ELR (cell line): ENCODE results near the gene DHFR.
A peak's percentile ranks its signal among the peaks of the same experiment; 100 is the strongest.
"Not testable (repeated sequence)": the region's sequence is repeated elsewhere in the genome, so short reads cannot be mapped to it uniquely, and the experiment has no call there.

Source experiments
- DNase-seq: peaks from one replicate; pipeline ENCODE4 v3.0.0-alpha.2; 2015; ENCODE audit warnings: low read depth

The DHFR gene

DNA sequence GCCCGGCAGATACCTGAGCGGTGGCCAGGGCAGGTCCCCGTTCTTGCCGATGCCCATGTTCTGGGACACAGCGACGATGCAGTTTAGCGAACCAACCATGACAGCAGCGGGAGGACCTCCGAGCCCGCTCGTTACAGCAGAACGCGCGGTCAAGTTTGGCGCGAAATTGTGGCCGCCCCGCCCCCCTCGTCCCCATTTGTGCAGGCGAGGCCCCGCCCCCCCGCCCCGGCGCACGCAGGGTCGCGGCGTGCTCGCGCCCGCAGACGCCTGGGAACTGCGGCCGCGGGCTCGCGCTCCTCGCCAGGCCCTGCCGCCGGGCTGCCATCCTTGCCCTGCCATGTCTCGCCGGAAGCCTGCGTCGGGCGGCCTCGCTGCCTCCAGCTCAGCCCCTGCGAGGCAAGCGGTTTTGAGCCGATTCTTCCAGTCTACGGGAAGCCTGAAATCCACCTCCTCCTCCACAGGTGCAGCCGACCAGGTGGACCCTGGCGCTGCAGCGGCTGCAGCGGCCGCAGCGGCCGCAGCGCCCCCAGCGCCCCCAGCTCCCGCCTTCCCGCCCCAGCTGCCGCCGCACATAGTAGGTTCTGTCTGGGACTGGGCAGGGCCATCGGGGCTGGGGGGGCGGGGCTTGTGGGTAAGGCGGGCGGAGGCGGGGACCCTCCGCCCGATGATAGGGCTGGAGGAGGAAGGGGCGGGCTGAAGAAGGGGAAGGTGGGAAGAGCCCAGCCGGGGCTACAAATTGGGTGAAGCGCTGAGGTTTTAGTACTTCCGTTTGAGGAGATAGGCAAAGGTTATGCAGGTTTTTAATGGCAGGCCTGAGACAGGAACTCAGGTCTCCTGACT, at the start of gene DHFR, which contains the start of gene MSH3:
DHFR (minus strand) TSS at position 593 of the 840 bp plus-strand sequence; CDS start at position 99, 494 bp downstream.
MSH3 (plus strand) TSS at position 262 of the 840 bp plus-strand sequence; CDS start at position 338, 76 bp downstream.
- DNase-seq, result peak; percentile 94

- no peak for DNase-seq
Observed at GRCh38 chr5:80704221-80704620, 49.4 kb upstream of the DHFR start.

DNA sequence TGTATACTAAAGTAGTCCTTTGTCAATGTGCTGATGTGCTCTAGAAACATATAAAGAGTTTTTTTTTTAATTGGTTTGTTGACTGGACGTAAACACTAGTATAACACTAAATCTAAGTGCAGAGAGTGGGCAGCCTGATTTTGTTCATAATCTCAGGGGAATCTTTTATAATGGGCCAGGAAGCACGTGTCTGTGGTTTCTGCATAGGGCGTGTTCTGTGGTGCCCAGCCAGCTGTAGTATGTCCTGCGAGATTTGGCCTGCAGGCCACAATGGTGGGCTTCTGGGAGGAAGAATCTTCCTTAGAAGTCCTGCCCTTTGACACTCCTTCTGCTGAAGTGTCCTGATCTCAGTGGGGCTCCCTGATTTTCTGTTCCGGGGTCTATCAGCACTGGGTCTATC, 49.0 kb upstream of the DHFR start:
- DNase-seq, result no peak

- DNase-seq, result no peak
Observed at GRCh38 chr5:80703291-80703690, 48.5 kb upstream of the DHFR start.

DNA sequence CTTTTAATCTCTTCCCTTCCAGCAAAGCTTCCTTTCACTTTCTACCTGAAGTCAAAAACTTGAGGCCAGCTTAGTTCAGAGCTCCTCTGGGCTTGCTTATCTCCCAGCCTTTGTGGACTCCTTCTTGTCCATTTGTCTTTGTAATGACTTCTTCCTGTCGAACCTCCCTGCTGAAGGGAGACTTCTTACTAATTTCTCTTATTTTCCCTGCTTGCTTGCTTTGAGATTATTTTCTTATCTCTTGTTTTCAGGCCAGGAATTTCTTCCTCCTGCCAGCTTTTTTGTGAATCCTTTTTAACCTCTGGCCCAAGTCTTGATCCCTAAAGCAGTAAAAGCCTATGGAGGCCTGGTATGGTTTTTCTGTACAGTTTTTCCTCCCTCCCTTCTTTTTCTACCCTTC, 46.8 kb upstream of the DHFR start:
- no peak for DNase-seq

DNA sequence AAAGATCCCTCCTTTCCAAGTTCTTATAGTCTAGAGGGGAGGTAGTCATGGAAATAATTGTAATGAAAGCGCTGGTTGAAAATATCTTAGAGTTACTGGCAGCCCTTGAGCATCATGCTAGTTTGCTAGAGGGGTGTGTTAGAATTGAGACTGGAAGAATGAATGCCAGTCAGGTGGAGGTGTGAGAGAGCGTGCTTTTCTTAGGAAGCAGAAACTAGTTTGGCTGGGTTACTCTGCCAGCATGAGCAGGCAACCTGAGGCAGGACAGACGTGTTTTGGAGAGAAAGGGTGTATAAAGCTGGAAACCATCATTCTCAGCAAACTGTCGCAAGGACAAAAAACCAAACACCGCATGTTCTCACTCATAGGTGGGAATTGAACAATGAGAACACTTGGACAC, 43.6 kb upstream of the DHFR start:
- no peak for DNase-seq

DNA sequence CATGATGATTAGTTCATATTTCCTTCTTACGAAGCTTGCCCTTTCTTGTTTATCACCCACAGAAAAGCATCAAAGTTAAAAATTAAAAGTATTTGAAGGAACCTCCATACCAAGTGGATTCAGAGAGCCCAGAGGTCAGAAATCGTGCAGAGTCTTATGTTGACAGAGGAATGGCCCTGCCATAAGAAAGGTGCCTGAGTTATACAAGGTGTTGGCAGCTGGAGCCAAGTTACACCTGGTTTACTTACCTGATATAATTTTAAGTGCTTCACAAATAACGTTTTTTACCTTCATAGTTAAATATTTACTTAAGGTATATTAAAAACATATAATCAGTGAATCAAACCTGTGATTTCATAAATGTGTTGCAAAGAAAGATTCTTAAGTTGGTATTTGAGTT, 42.3 kb upstream of the DHFR start:
- DNase-seq, result no peak

GRCh38 chr5:80696450-80696849, 41.7 kb upstream of the DHFR start:
- no peak for DNase-seq

- DNase-seq, result no peak
Observed at GRCh38 chr5:80695666-80696065, 40.9 kb upstream of the DHFR start.

- no peak for DNase-seq
Observed at GRCh38 chr5:80689627-80690026, 34.8 kb upstream of the DHFR start.

DNA sequence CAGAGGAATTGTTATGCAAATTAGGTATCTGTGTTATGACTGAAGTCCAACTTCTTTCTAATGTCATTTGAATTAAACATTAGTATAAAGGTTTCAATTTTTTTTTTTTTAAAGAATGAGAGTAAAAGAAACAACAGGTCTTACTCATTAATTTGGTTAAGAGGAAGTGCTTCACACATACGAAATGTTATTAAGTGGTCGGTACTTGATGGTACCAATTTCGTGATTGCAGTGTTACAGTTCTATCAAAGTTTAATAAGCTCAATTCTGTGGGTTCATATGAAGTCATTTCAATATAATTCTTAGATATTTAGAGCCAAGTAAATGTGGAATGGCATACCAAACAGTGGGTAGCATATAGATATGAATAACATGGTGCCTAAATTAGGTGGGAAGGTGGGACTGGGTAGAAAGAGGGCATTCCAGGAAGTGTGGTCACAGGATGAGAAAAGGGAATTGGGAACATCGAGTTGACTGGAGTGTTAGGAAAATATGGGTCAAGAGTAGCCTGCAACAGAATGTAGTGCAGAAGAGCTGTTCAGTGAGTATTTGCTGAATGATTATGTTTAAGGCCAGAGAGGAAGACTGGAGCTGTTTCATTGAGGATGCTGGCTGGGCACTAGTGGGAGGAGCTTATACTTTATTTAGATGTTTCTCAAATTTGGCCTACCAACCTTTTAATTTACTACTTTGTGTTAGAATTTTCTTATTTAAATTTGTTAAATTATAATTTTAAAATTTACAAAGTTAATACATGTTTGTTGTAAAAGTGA, 34.1 kb upstream of the DHFR start:
- no peak for DNase-seq

DNA sequence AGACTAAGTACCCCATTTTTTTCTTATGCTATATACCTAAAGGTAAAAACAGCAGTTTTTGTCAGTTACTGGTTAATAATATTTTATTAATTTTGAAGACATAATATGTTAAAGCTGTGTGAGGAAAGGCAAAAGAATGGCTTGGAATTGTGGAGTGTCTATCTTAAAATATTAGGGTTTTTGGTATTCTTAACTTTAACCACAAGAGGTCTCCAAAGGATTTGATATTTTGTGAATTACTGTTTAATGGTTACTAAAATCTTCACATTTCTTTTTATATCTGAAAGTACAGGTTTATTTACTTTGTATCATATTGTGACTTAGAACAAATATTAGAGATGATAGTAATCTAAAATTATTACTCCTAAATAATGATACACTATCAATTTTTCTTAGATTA, 32.0 kb upstream of the DHFR start:
- peak; percentile 47 for DNase-seq

DNA sequence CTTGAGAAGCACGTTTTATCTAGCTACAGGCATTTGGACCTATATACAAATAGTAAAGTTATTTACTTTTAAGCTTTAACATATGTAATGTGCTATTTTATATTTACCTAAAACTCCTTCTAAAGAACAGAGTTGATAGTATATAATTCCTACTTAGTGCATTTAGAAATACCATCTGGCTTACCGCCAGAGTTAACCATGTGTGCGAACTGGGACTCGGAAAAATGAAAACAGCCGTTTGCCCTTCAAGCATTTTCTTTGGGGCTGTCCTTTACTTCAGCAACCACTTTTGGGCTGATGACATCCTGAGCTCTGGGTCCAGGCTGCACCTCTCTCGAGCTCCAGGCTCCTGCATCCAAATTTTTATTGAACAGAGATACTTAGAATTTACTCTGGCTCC, 21.9 kb upstream of the DHFR start:
- DNase-seq, result no peak

GRCh38 chr5:80672140-80672736, 17.5 kb upstream of the DHFR start:
- DNase-seq, result peak; percentile 81

DNA sequence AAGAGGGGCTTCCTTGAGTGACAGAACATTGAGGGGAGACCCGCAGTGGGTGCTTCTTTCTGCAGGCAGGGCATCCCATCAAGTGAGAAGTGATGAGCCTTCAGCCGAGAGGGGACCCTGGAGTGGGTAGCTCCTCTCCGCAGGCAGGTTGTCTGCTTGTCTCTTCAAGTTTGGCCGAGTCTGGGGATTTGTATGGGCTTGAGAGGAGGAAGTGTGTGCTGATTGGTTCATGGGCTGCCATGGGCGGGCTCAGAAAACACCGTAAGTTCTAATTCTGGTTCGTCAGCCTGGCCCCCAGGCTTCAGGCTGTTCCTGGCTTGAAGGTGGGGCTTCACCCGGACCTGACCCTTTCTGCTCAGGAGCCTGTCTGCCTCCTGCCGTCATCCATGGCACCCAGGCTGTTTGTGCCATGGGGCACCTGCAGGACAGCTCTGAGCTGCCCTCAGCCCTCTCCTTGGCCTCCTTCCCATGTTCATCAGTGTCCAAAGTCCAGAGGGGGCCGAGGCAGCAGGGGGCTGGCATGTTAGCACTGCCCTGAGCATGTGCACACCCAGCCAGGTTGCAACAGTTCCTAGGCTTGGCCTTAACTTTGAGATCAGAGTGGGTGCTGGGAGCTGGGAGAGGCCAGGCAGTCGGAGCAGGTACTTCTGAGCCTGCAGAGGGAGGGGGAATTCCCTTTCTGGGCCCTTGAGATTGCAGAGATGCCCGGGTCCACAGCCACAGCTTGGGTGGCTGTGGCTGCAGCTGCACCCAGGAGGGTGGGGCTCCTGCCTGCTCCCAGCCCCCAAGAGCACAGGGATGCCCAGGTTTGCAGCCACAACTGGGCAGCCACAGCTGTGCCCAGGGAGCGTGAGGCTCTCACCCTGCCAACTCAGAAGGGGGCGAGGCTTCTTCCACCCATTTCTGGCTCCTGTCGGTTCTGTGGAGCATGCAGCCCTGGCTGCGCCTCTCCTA, 13.5 kb upstream of the DHFR start:
- DNase-seq, result no peak

DNA sequence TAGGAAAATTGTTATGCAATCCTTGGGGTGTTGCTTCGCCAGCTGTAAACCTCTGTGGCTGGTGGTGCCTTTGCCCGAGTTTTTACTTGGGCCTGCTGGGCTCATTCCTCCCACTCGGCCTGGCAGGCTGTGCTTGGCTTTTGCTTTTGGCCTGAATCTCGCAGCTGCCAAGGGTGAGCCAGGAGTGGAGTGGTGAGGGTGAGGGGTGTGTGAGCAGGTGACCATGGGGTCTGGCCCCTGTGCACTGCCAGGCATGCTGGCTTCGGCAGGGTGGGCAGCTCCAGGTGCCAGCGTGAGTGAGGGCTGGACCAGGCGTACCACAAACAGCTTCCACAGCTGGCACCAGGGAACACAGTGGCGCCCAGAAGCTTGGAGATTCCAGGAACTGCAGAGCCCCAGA, 12.6 kb upstream of the DHFR start:
- no peak for DNase-seq

DNA sequence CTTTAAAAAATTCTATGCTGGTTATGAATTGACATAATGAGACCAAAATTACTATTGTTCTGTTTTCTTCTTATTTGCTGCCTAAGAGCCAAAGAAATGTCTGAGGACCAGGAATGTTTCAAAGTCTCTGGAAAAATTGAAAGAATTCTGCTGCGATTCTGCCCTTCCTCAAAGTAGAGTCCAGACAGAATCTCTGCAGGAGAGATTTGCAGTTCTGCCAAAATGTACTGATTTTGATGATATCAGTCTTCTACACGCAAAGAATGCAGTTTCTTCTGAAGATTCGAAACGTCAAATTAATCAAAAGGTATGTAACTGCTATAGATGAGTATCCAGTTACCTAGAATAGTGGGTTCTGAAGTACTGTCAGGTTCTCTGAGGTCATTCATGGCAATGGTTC, 10.3 kb upstream of the DHFR start:
- DNase-seq, result no peak

DNA sequence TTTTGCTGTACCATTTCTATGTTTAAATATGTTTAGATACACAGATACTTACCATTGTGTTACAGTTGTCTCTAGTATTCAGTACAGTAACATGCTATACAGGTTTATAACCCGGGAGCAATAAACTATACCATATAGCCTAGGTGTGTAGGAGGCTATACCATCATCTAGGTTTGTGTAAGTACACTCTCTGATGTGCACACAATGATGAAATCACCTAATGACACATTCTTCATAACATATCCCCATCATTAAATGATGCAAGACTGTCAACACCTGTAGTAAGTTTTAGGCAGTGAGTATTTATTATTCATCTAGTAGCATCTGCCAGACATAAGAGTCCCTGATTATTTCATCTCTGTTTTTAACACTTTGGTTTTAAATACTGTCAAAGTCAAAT, 7.3 kb upstream of the DHFR start:
- peak; percentile 8 for DNase-seq

DNA sequence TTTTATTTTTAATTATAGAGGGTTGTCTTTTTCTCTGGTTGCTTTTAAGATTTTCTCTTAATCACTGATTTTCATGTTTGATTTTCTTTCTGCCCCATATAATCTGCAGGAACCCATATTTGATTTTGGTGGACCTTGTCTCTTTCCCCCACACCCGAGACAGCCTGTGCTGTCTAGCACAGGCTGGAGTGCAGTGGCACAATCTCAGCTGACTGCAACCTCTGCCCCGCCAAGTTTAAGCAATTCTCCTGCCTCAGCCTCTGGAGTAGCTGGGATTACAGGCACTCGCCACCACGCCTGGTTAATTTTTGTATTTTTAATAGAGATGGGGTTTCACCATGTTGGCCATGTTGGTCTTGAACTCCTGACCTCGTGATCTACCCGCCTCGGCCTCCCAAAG, 5.9 kb upstream of the DHFR start:
- DNase-seq, result not testable (repeated sequence)

DNA sequence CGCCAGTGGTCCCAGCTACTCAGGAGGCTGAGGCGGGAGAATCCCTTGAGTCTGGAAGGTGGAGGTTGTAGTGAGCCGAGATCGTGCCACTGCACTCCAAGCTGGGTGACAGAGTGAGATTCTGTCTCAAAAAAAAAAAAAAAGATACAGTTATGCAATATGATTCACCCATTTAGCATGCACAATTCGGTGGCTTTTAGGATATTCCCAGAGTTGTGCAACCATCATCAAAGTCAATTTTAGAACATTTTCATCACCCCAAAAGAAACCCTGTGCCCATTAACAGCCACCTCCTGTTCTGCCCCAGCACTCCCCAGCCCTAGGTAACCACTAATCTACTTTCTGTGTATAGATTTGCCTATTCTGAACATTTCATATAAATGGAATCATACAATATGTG, 4.3 kb upstream of the DHFR start:
- DNase-seq, result peak; percentile 46

- DNase-seq, result peak; percentile 50
Observed at GRCh38 chr5:80656425-80656824, 1.6 kb upstream of the DHFR start.
